NCI-H345 treated with DMSO at 0.1 percent for 48 hours (cell line): ENCODE results near the gene CAPN1.
"Not testable (repeated sequence)": the region's sequence is repeated elsewhere in the genome, so short reads cannot be mapped to it uniquely, and the experiment has no call there.

Source experiments
- DNase-seq: peaks from one replicate; lab custom pipeline; 2025; ENCODE audit not compliant: unreplicated experiment; lab: John Stamatoyannopoulos, UW

CAPN1 gene

GRCh38 chr11:65181569-65182257 is at the start of gene CAPN1:
Gene CAPN1, plus strand, starts transcription at chr11:65181928. Its CDS starts 774 bp downstream, at chr11:65182702.
- DNase-seq, result peak; percentile 10

- no peak for DNase-seq
Observed at GRCh38 chr11:65132238-65132987, 49.3 kb upstream of the CAPN1 start.

GRCh38 chr11:65132988-65133700 is 48.6 kb upstream of the CAPN1 start:
- DNase-seq, result no peak

- DNase-seq, result no peak
Observed at GRCh38 chr11:65133724-65134123, 48.0 kb upstream of the CAPN1 start.

GRCh38 chr11:65134240-65134951 is 47.3 kb upstream of the CAPN1 start, which contains the start of gene SYVN1:
Gene SYVN1, minus strand, starts transcription at chr11:65134519. Its CDS starts 918 bp downstream, at chr11:65133601.
- DNase-seq, result peak; percentile 99

- DNase-seq, result peak; percentile 99
Observed at GRCh38 chr11:65134952-65135632, 46.6 kb upstream of the CAPN1 start.

GRCh38 chr11:65135633-65136145 is 46.0 kb upstream of the CAPN1 start:
- DNase-seq, result no peak

GRCh38 chr11:65136515-65137096 is 45.1 kb upstream of the CAPN1 start:
- no peak for DNase-seq

- no peak for DNase-seq
Observed at GRCh38 chr11:65141896-65142494, 39.7 kb upstream of the CAPN1 start.

GRCh38 chr11:65147352-65148075 is 34.2 kb upstream of the CAPN1 start:
- DNase-seq, result no peak

- DNase-seq, result no peak
Observed at GRCh38 chr11:65148657-65149056, 33.1 kb upstream of the CAPN1 start.

- not testable (repeated sequence) for DNase-seq
Observed at GRCh38 chr11:65150131-65150508, 31.6 kb upstream of the CAPN1 start.

- DNase-seq, result no peak
Observed at GRCh38 chr11:65150509-65151299, 31.0 kb upstream of the CAPN1 start.

GRCh38 chr11:65151331-65151899 is 30.3 kb upstream of the CAPN1 start:
- DNase-seq, result no peak

- no peak for DNase-seq
Observed at GRCh38 chr11:65152122-65152521, 29.6 kb upstream of the CAPN1 start.

GRCh38 chr11:65156256-65156655 is 25.5 kb upstream of the CAPN1 start:
- DNase-seq, result no peak

GRCh38 chr11:65156926-65157325 is 24.8 kb upstream of the CAPN1 start:
- no peak for DNase-seq

- DNase-seq, result no peak
Observed at GRCh38 chr11:65157336-65157735, 24.4 kb upstream of the CAPN1 start.
